NOMO-1 treated with DMSO at 0.1 percent for 48 hours (cell line): Measurements from ENCODE around the gene TMEM270.
"Not testable (repeated sequence)": the region's sequence is repeated elsewhere in the genome, so short reads cannot be mapped to it uniquely, and the experiment has no call there.

Source experiments
- DNase-seq: peaks from one replicate; lab custom pipeline; 2025; ENCODE audit not compliant: unreplicated experiment; lab: John Stamatoyannopoulos, UW

Gene TMEM270

GRCh38 chr7:73860859-73861258, at the start of gene TMEM270:
TSS of gene TMEM270 (plus strand) at chr7:73861159. CDS start at chr7:73861195, 36 bp downstream.
- DNase-seq: no peak

- peak; percentile 62 for DNase-seq
These were observed 49.2 kb upstream of the TMEM270 start for GRCh38 chr7:73811760-73812168.

- no peak for DNase-seq
These were observed 48.0 kb upstream of the TMEM270 start for GRCh38 chr7:73812996-73813395.

- no peak for DNase-seq
These were observed 45.5 kb upstream of the TMEM270 start for GRCh38 chr7:73815436-73815835.

GRCh38 chr7:73817121-73817520, 43.8 kb upstream of the TMEM270 start:
- DNase-seq: no peak

GRCh38 chr7:73820013-73820412, 40.9 kb upstream of the TMEM270 start:
- no peak for DNase-seq

- DNase-seq: not testable (repeated sequence)
These were observed 39.2 kb upstream of the TMEM270 start for GRCh38 chr7:73821597-73822285.

- no peak for DNase-seq
These were observed 38.4 kb upstream of the TMEM270 start for GRCh38 chr7:73822319-73823173.

- no peak for DNase-seq
These were observed 37.7 kb upstream of the TMEM270 start for GRCh38 chr7:73823257-73823656.

- no peak for DNase-seq
These were observed 36.9 kb upstream of the TMEM270 start for GRCh38 chr7:73823873-73824592.

- no peak for DNase-seq
These were observed 36.0 kb upstream of the TMEM270 start for GRCh38 chr7:73824986-73825385.

GRCh38 chr7:73827567-73828106, 33.3 kb upstream of the TMEM270 start:
- DNase-seq: no peak

- peak; percentile 48 for DNase-seq
These were observed 32.7 kb upstream of the TMEM270 start for GRCh38 chr7:73828107-73828803.

GRCh38 chr7:73828972-73829371, 32.0 kb upstream of the TMEM270 start:
- no peak for DNase-seq

GRCh38 chr7:73829505-73829904, 31.5 kb upstream of the TMEM270 start:
- no peak for DNase-seq

- no peak for DNase-seq
These were observed 30.9 kb upstream of the TMEM270 start for GRCh38 chr7:73829921-73830680.

GRCh38 chr7:73830681-73831583, 30.0 kb upstream of the TMEM270 start, which contains the start of gene CLDN4:
TSS of gene CLDN4 (plus strand) at chr7:73830996. CDS start at chr7:73831202, 206 bp downstream.
- DNase-seq: no peak

GRCh38 chr7:73831584-73831833, 29.4 kb upstream of the TMEM270 start:
- DNase-seq: no peak
